Caco-2 (cell line): ENCODE data around the gene LRRC8A. TPM values are rescaled to one million over a fixed set of nuclear protein-coding genes. Genes with fewer than 3 reads are reported as not detected.

Experiments used
- BruUV-seq: library from RNA; stranded (reverse); fragments of 400-500 nt; replicated peaks from 2 replicates; lab custom pipeline; 2021; lab: Mats Ljungman, UMichigan
- CTCF ChIA-PET: fragments of 300-600 bp; sonication (Branson Sonifier 250); formaldehyde crosslinking; loops from one replicate; lab custom pipeline; 2022; ENCODE audit warnings: antibody characterized with exemption; lab: Charles Lee
- POLR2A ChIA-PET: fragments of 300-600 bp; sonication (Branson Sonifier 250); formaldehyde crosslinking; loops from one replicate; lab custom pipeline; 2022; ENCODE audit warnings: antibody characterized with exemption; lab: Charles Lee
- DNase-seq, 2 experiments: peaks; one replicate each; pipeline versions ENCODE4 v3.0.0 to v3.0.0-alpha.2; 2020 to 2022
- H3K27me3 ChIP-seq: replicated peaks from 2 replicates; pipeline ENCODE4 v1.6.0; 2011; ENCODE audit warnings: low read length; ENCODE audit not compliant: control insufficient read depth, insufficient read depth
- H3K36me3 ChIP-seq: 2 replicates; pipeline ENCODE4 v1.5.1; 2011; ENCODE audit warnings: low read length; ENCODE audit not compliant: control insufficient read depth, insufficient read depth
- H3K4me1 ChIP-seq: fragments of 250-450 bp; sonication (Bioruptor Pico); 2 replicates; pipeline ENCODE4 v1.5.1; 2020; ENCODE audit warnings: mild to moderate bottlenecking
- H3K4me3 ChIP-seq: 2 replicates; pipeline ENCODE4 v1.5.1; 2011; ENCODE audit warnings: low read depth, mild to moderate bottlenecking, control low read depth, low read length
- H3K9me3 ChIP-seq: fragments of 250-450 bp; sonication (Bioruptor Pico); 2 replicates; pipeline ENCODE4 v1.5.1; 2020; ENCODE audit warnings: mild to moderate bottlenecking, moderate library complexity
- H3K27ac Mint-ChIP-seq: one replicate; pipeline ENCODE4 v1.8.0; 2022; ENCODE audit warnings: mixed read lengths; ENCODE audit not compliant: unreplicated experiment
- H3K27me3 Mint-ChIP-seq: one replicate; pipeline ENCODE4 v1.8.0; 2022; ENCODE audit warnings: mixed read lengths; ENCODE audit not compliant: insufficient read depth, unreplicated experiment
- H3K36me3 Mint-ChIP-seq: one replicate; pipeline ENCODE4 v1.8.0; 2022; ENCODE audit warnings: mild to moderate bottlenecking, mixed read lengths; ENCODE audit not compliant: insufficient read depth, unreplicated experiment
- H3K4me1 Mint-ChIP-seq: one replicate; pipeline ENCODE4 v1.8.0; 2022; ENCODE audit warnings: low read depth, mixed read lengths; ENCODE audit not compliant: unreplicated experiment
- H3K4me3 Mint-ChIP-seq: one replicate; pipeline ENCODE4 v1.8.0; 2022; ENCODE audit warnings: mild to moderate bottlenecking, moderate library complexity, mixed read lengths; ENCODE audit not compliant: unreplicated experiment
- H3K9me3 Mint-ChIP-seq: one replicate; pipeline ENCODE4 v1.8.0; 2022; ENCODE audit warnings: mixed read lengths; ENCODE audit not compliant: unreplicated experiment
- CTCF ChIP-seq, 2 experiments: fragments of 200-600 bp in 1 of 2; IDR thresholded peaks; 1 replicate in 1 of 2; 2 replicates in 1 of 2; pipeline versions ENCODE4 v1.5.1 to v1.8.0; 2011 to 2022; ENCODE audit warnings: antibody characterized with exemption in 1 of 2, control low read depth in 1 of 2, inconsistent platforms in 1 of 2, low read depth in 1 of 2, low read length in 1 of 2, mild to moderate bottlenecking in 1 of 2, moderate library complexity in 1 of 2; ENCODE audit not compliant: insufficient read depth in 1 of 2, severe bottlenecking in 1 of 2, unreplicated experiment in 1 of 2
- intact Hi-C: fragments of 100-400 bp; cut with micrococcal nuclease; formaldehyde crosslinking; loops from one replicate; pipeline ENCODE4 v1.10.0; 2022; ENCODE audit not compliant: unreplicated experiment
- total RNA-seq: library from RNA; stranded (reverse); gene quantifications from 2 replicates; pipeline ENCODE4 v1.2.3, GENCODE V29; 2022

LRRC8A gene
- total RNA-seq, 1 experiment from 2014 or later = 21.9 TPM

- intact Hi-C loops = no loop called here
- peaks cover 1% of the 10 kb centered on the region; the same call in 1 of the 2 replicates for H3K36me3 ChIP-seq
- H3K27me3 ChIP-seq = no peaks in the 10 kb centered on the region
- DNase-seq = no peak
- BruUV-seq = no TSS peak
- peaks cover 32% of the 10 kb centered on the region for H3K36me3 Mint-ChIP-seq
- no peak overlapping the region for H3K4me3 Mint-ChIP-seq
- H3K27me3 Mint-ChIP-seq = no peaks in the 10 kb centered on the region
- H3K27ac Mint-ChIP-seq = no peak overlapping the region
- H3K4me1 Mint-ChIP-seq = peaks cover 22% of the 10 kb centered on the region
- H3K9me3 ChIP-seq = no peaks in the 10 kb centered on the region
- POLR2A ChIA-PET = no interaction called here
- CTCF ChIA-PET = no interaction called here
- no peak overlapping the region for H3K4me3 ChIP-seq
- no peak for TF ChIP-seq CTCF (IDR thresholded peaks at IDR 0.05; ENCODE audit: insufficient read depth in 1 of 2, low read depth in 1 of 2, low read length in 1 of 2, severe bottlenecking in 1 of 2, unreplicated experiment in 1 of 2)
- peaks cover 19% of the 10 kb centered on the region for H3K4me1 ChIP-seq
- H3K9me3 Mint-ChIP-seq = no peaks in the 10 kb centered on the region
Observed at GRCh38 chr9:128909859-128910258, 27.9 kb downstream of the LRRC8A start.

DNA sequence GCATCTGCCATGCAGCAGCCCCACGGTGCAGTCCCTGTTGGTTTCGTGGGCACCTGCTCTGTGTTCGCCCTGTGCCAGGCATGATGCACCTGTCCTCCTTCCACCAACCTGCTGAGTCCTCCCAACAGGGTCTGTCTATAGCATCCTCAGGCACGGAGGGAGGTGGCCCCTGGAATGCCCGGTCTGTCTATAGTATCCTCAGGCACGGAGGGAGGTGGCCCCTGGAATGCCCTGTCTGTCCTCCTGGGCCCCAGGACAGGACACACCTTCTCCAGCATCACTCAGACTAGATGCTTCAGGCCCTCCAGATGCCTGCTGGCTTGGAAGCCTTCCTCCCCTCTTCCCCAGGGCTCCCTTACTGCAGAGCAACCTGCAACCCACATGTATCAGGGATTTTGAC lies 29.0 kb downstream of the LRRC8A start:
- Histone ChIP-seq H3K36me3 (peaks cover 1% of the 10 kb centered on the region; the same call in 1 of the 2 replicates), H3K27me3 (no peaks in the 10 kb centered on the region), H3K9me3 (no peaks in the 10 kb centered on the region), H3K4me3 (no peak overlapping the region), H3K4me1 (peaks cover 19% of the 10 kb centered on the region)
- Mint-ChIP-seq H3K4me1 (peaks cover 22% of the 10 kb centered on the region), H3K27ac (peak overlapping the region; percentile 25), H3K4me3 (no peak overlapping the region), H3K9me3 (no peaks in the 10 kb centered on the region), H3K27me3 (no peaks in the 10 kb centered on the region), H3K36me3 (peaks cover 39% of the 10 kb centered on the region)
- POLR2A ChIA-PET = no interaction called here
- intact Hi-C loops = no loop called here
- no TSS peak for BruUV-seq
- CTCF ChIA-PET = interaction anchor here (0.7 kb wide), 1 partner anchor 15 kb away, joined by 3 read pairs; no protein-coding TSS in a partner anchor
- TF ChIP-seq CTCF (IDR thresholded peaks at IDR 0.05; ENCODE audit: insufficient read depth in 1 of 2, low read depth in 1 of 2, low read length in 1 of 2, severe bottlenecking in 1 of 2, unreplicated experiment in 1 of 2) = no peak
- no peak for DNase-seq

DNA sequence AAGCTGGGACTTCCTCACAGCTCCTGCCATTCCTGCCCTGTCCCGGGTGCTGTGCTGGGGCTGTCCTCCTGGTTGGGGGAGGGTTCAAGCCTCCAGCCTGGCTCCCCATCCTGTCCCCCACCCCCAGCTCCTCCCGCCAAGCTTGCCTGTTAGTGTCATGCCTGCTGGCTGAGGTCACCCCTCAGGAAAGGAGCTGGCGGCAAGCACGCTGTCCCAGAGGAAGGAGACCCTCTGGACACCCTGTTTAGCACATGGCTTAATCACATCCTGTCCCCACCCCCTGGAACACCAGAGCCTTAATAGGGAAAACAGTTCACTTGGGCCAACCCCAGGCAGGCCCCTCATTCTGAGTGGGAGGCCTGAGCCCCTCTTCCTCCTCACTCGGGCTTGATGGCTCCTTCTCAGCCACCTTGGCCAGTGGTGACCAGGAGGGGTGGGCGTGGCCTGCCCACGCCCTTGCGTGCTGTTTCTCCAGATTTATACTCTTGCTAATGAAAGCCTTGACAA lies 29.6 kb downstream of the LRRC8A start:
- no peaks in the 10 kb centered on the region for H3K9me3 ChIP-seq
- no peak for TF ChIP-seq CTCF (IDR thresholded peaks at IDR 0.05; ENCODE audit: insufficient read depth in 1 of 2, low read depth in 1 of 2, low read length in 1 of 2, severe bottlenecking in 1 of 2, unreplicated experiment in 1 of 2)
- BruUV-seq = no TSS peak
- ChIA-PET POLR2A (no interaction called here), CTCF (no interaction called here)
- no peak overlapping the region for H3K4me3 ChIP-seq
- no peaks in the 10 kb centered on the region for H3K27me3 ChIP-seq
- peaks cover 1% of the 10 kb centered on the region; the same call in 1 of the 2 replicates for H3K36me3 ChIP-seq
- Mint-ChIP-seq H3K9me3 (no peaks in the 10 kb centered on the region), H3K4me3 (no peak overlapping the region), H3K4me1 (peaks cover 22% of the 10 kb centered on the region), H3K27me3 (no peaks in the 10 kb centered on the region), H3K36me3 (peaks cover 41% of the 10 kb centered on the region), H3K27ac (peak overlapping the region; percentile 81)
- intact Hi-C loops = no loop called here
- peaks cover 19% of the 10 kb centered on the region for H3K4me1 ChIP-seq
- DNase-seq = no peak
